Measurements from ENCODE around the gene UNCX. TPM values are rescaled to one million over a fixed set of nuclear protein-coding genes. Genes with fewer than 3 reads are reported as not detected.

Gene UNCX
- polyA plus RNA-seq, 1 experiment = not detected

DNA sequence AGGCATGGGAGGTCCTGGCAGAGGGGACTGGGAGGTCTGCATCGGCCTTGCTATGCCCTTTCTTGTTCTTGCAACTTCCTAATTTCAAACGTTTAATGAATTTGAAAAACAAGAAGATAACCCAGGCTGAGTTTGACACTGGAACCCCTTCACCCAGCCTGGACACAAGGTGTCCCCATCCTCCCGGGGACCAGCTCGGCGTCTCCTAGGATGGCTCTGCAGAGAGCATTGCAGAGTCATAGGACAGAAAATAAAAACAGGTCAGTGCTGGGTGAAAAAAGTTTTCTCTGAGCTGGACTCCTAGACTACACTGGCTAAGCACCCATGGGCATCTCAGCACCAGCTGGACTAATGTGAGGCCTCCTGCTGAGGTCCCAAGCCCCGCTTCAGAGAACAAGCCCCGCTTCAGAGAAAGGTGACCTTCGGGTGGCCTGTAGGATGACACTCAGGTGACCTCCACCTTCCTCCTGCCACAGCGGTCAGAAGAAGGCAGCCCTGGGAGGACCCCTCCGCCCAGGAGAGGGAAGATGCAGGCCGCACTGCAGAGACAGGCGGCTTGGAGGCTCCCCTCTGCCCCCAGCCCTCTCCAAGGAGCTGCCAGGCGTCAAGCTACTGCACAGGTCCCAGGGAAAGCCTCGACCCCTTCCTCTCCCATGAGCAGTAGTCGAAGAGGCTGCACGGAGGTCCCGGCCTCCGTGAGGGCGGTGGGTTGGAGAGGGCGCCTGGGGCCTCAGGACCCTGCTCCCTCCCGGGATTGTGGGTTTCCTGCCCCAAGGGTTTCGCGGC is 9.3 kb upstream of the UNCX start:
- TF ChIP-seq CTCF (IDR thresholded peaks at IDR 0.05; ENCODE audit: low read depth, low read length) = no peak
- Histone ChIP-seq H3K27ac (ENCODE audit: low read depth, low read length) (no peak overlapping the region), H3K9me3 (ENCODE audit: control insufficient read depth, insufficient read depth, low read length) (peaks cover 10% of the 10 kb centered on the region; the same call in 1 of the 2 replicates), H3K27me3 (ENCODE audit: control insufficient read depth, insufficient read depth, low read length) (peaks cover 81% of the 10 kb centered on the region), H3K4me3 (ENCODE audit: low read depth, low read length) (no peak overlapping the region)
- DNase-seq (ENCODE audit: low read depth, low spot score) = no peak
- ChIA-PET CTCF (no interaction called here), POLR2A (no interaction called here)

DNA sequence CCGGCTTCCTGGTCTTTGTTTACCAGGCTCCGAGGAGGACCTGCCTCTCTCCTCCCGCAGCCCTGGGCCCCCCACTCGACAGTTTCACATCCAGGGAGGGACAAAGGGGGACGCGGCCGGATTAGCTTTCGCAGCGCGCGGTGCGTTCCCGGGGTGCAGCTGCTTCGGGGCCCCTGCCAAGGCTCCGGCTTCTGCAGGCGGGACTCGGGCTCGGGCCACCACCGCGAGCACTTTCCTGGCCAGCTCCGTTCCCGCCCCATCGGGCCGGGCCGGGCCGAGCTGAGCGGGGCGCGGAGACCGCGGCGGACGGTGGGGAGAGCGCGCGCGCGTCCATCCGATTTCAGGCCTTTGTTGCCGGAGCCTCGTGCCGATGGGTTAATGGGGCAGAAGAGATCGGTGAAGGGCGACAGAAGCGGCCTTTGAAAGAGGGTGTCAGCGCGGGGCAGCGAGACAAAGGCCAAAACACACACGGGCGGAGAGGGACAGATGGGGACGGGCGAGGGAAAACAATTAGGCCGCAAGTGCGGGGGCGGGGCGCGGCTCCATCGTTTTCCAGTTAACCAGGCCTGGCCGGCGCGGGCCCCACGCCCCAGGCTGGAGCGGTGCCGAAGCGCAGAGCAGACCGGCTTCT is 8.5 kb upstream of the UNCX start:
- H3K9me3 ChIP-seq (ENCODE audit: control insufficient read depth, insufficient read depth, low read length) = peaks cover 10% of the 10 kb centered on the region; the same call in 1 of the 2 replicates
- CTCF ChIA-PET = interaction anchor here (0.6 to 2.3 kb wide), 4 partner anchors 8 to 180 kb away, joined by 3 to 10 read pairs (median 8); no protein-coding TSS in a partner anchor
- DNase-seq (ENCODE audit: low read depth, low spot score) = no peak
- peaks cover 82% of the 10 kb centered on the region for H3K27me3 ChIP-seq (ENCODE audit: control insufficient read depth, insufficient read depth, low read length)
- POLR2A ChIA-PET = no interaction called here
- TF ChIP-seq CTCF (IDR thresholded peaks at IDR 0.05; ENCODE audit: low read depth, low read length) = no peak
- H3K27ac ChIP-seq (ENCODE audit: low read depth, low read length) = no peak overlapping the region
- no peak overlapping the region for H3K4me3 ChIP-seq (ENCODE audit: low read depth, low read length)

- no peak for TF ChIP-seq CTCF (IDR thresholded peaks at IDR 0.05; ENCODE audit: low read depth, low read length)
- peaks cover 80% of the 10 kb centered on the region for H3K27me3 ChIP-seq (ENCODE audit: control insufficient read depth, insufficient read depth, low read length)
- ChIA-PET CTCF (interaction anchor here (0.6 to 2.3 kb wide), 7 partner anchors 9 to 253 kb away, joined by 3 to 12 read pairs (median 6); no protein-coding TSS in a partner anchor), POLR2A (no interaction called here)
- no peak overlapping the region for H3K4me3 ChIP-seq (ENCODE audit: low read depth, low read length)
- H3K27ac ChIP-seq (ENCODE audit: low read depth, low read length) = no peak overlapping the region
- DNase-seq (ENCODE audit: low read depth, low spot score) = no peak
- H3K9me3 ChIP-seq (ENCODE audit: control insufficient read depth, insufficient read depth, low read length) = peaks cover 10% of the 10 kb centered on the region; the same call in 1 of the 2 replicates
Observed at GRCh38 chr7:1225030-1225429, 7.6 kb upstream of the UNCX start.

DNA sequence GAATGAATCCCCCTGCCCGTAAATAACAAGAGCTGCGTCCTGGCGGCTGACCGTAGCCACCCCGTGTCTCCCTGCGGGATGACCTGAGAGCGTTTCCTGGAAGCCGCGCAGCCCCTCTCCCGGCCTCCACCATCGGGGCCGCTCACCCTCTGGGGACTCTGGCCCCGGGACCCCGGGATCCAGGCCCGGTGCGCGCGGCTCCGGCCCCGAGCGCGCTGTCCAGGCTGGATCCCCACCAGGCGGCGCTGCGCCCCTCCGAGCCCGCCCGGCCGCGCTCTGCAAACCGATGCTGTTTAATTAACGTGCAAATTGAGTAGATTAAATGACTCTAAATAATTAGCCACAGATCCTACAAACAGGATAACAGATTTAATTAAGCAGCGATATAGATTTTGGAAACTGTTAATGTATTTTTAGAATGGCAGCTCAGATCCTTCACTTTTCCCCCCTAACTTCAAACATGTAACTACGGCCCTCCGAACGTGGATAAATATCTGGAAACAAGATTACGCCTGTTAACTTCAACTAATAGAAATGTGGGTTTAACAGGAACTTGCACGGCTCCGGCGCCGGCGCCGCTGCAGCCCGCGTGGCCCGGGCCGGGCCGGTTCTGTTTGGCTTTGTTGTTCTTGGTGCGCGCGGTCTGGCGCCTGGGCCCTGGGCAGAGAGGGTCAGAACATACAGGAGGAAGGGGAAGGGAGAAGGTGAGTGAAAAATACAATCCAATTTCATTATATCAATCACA is 7.1 kb upstream of the UNCX start:
- peak; percentile 65 for TF ChIP-seq CTCF (IDR thresholded peaks at IDR 0.05; ENCODE audit: low read depth, low read length)
- H3K9me3 ChIP-seq (ENCODE audit: control insufficient read depth, insufficient read depth, low read length) = peaks cover 11% of the 10 kb centered on the region; the same call in 1 of the 2 replicates
- ChIA-PET POLR2A (no interaction called here), CTCF (interaction anchor here (0.6 to 2.3 kb wide), 8 partner anchors 10 to 252 kb away, joined by 3 to 12 read pairs (median 4); no protein-coding TSS in a partner anchor)
- no peak overlapping the region for H3K4me3 ChIP-seq (ENCODE audit: low read depth, low read length)
- peaks cover 82% of the 10 kb centered on the region for H3K27me3 ChIP-seq (ENCODE audit: control insufficient read depth, insufficient read depth, low read length)
- no peak overlapping the region for H3K27ac ChIP-seq (ENCODE audit: low read depth, low read length)
- no peak for DNase-seq (ENCODE audit: low read depth, low spot score)
